Measurements from ENCODE around the gene RPL13A.

GRCh38 chr19:49463960-49464740 is 23.3 kb upstream of the RPL13A start:
- no peak for TF ChIP-seq YY1 (IDR thresholded peaks at IDR 0.05; ENCODE audit: insufficient read depth, insufficient read length)
- TF ChIP-seq ZNF274 (IDR thresholded peaks at IDR 0.05; ENCODE audit: low read depth, low read length), result no peak
- no peak for TF ChIP-seq SUZ12 (IDR thresholded peaks at IDR 0.05; ENCODE audit: extremely low read depth, insufficient read depth, insufficient read length)

All from NT2/D1 (cell line).